GM12892 (cell line): ENCODE measurements around the gene EHD2.

ENCODE experiments used
- POLR2A ChIP-seq: IDR thresholded peaks from 2 replicates; pipeline ENCODE4 v1.6.1; 2011; ENCODE audit warnings: low read depth, low read length, control low read depth
- POLR2AphosphoS5 ChIP-seq: IDR thresholded peaks from 2 replicates; pipeline ENCODE4 v1.6.1; 2011; ENCODE audit warnings: low read depth, low read length, control low read depth

DNA sequence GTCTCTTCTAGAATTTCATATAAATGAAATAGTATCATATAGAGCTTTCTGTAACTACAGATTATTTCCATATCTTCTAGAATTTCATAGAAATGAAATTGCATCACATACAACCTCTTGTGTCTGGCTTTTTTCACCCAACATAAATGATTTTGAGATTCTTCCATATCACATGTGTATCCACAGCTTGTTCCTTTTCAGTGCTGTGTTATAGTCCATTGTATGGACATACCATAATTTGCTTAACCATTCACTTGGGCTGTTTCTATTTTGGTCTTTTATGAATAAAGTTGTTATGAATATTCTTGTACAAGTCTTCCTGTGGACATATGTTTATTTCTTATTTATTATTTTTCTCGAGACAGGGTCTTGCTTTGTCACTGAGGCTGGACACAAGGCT lies 79.4 kb downstream of the EHD2 start:
- TF ChIP-seq POLR2A: no peak
- no peak for TF ChIP-seq POLR2AphosphoS5
